Natural killer cell (primary cell): ENCODE data around the gene MXRA7. TPM values are rescaled to one million over a fixed set of nuclear protein-coding genes. Genes with fewer than 3 reads are reported as not detected.
A peak's percentile ranks its signal among the peaks of the same experiment; 100 is the strongest.

Source experiments
- ATAC-seq, 3 donors: fragments of 150-1000 bp in 2 of 3; fragments of 200-7000 bp in 1 of 3; cut with Tn5 transposase; 1 replicate in 1 of 3; 2 replicates in 2 of 3; pipeline ENCODE4 v1.10.0; 2021; ENCODE audit warnings: mild to moderate bottlenecking in 2 of 3, moderate library complexity in 2 of 3
- DNase-seq, 2 donors: peaks; one replicate each; pipeline versions ENCODE4 v3.0.0 to v3.0.0-alpha.2; 2013 to 2021; ENCODE audit warnings: mixed read lengths in 1 of 2
- H3K27ac ChIP-seq: one replicate; pipeline ENCODE4 v1.5.1; 2013; ENCODE audit warnings: mild to moderate bottlenecking, low read length
- H3K27me3 ChIP-seq: one replicate; pipeline ENCODE4 v1.6.1; 2013; ENCODE audit warnings: low read length; ENCODE audit not compliant: control insufficient read depth, insufficient read depth
- H3K36me3 ChIP-seq: one replicate; pipeline ENCODE4 v1.6.1; 2013; ENCODE audit warnings: low read length; ENCODE audit not compliant: control insufficient read depth, insufficient read depth
- H3K4me1 ChIP-seq: one replicate; pipeline ENCODE4 v1.6.1; 2013; ENCODE audit warnings: low read length; ENCODE audit not compliant: control insufficient read depth, insufficient read depth
- H3K4me3 ChIP-seq: one replicate; pipeline ENCODE4 v1.5.1; 2013; ENCODE audit warnings: low read length
- H3K9me3 ChIP-seq: one replicate; pipeline ENCODE4 v1.6.1; 2013; ENCODE audit warnings: low read length; ENCODE audit not compliant: control insufficient read depth, insufficient read depth
- H3K27ac Mint-ChIP-seq, 2 donors: one replicate each; pipeline ENCODE4 v1.8.0; 2022; ENCODE audit warnings: mild to moderate bottlenecking in 2 of 2, mixed read lengths in 2 of 2, moderate library complexity in 1 of 2
- H3K27me3 Mint-ChIP-seq, 2 donors: one replicate each; pipeline ENCODE4 v1.8.0; 2022; ENCODE audit warnings: low read depth in 2 of 2, mixed read lengths in 2 of 2
- H3K36me3 Mint-ChIP-seq: one replicate; pipeline ENCODE4 v1.8.0; 2022; ENCODE audit warnings: mixed read lengths
- H3K4me1 Mint-ChIP-seq, 2 donors: one replicate each; pipeline ENCODE4 v1.8.0; 2022; ENCODE audit warnings: mixed read lengths in 2 of 2
- H3K4me3 Mint-ChIP-seq: one replicate; pipeline ENCODE4 v1.8.0; 2022; ENCODE audit warnings: mild to moderate bottlenecking, moderate library complexity, mixed read lengths
- H3K9me3 Mint-ChIP-seq, 2 donors: one replicate each; pipeline ENCODE4 v1.8.0; 2022; ENCODE audit warnings: mixed read lengths in 2 of 2
- CTCF ChIP-seq: fragments of 200-600 bp; IDR thresholded peaks from one replicate; pipeline ENCODE4 v1.8.0; 2022; ENCODE audit warnings: antibody characterized with exemption
- WGBS: methylation state at CpG from one replicate; pipeline ENCODE4 v1.1.7; 2013; ENCODE audit warnings: missing lambda C conversion rate; ENCODE audit not compliant: insufficient coverage; 5-methylcytosine and 5-hydroxymethylcytosine counted together
- intact Hi-C: fragments of 100-400 bp; cut with micrococcal nuclease; formaldehyde crosslinking; loops from one replicate; pipeline ENCODE4 v1.14.2; 2022
- total RNA-seq, 4 donors: library from RNA; stranded (reverse); fragments of 120-200 nt in 1 of 4; gene quantifications; one replicate each; pipeline versions ENCODE4 v1.2.3 to v1.2.4, GENCODE V29; 2013 to 2022

Gene MXRA7
- total RNA-seq, 3 donors from 2014 or later (not counting 1 experiment from before 2014, with no cell fraction given) = 31.6 to 47.6 (median 46.5) TPM

GRCh38 chr17:76633628-76634328, 77.0 kb downstream of the MXRA7 start:
- no peak for DNase-seq
- Mint-ChIP-seq H3K27ac (no peak overlapping the region), H3K4me3 (no peak overlapping the region), H3K9me3 (no peaks in the 10 kb centered on the region), H3K36me3 (no peaks in the 10 kb centered on the region), H3K27me3 (peaks cover 0 to 2% of the 10 kb centered on the region in 2 donors), H3K4me1 (no peaks in the 10 kb centered on the region)
- no peaks in the 10 kb centered on the region for H3K27me3 ChIP-seq
- no peaks in the 10 kb centered on the region for H3K36me3 ChIP-seq
- ATAC-seq = no peak
- no peaks in the 10 kb centered on the region for H3K9me3 ChIP-seq
- no peaks in the 10 kb centered on the region for H3K4me1 ChIP-seq
- intact Hi-C loops = no loop called here
- TF ChIP-seq CTCF = no peak
- H3K27ac ChIP-seq = no peak overlapping the region
- H3K4me3 ChIP-seq = no peak overlapping the region
- WGBS = 87% methylated on average over 14 of the region's 14 CpGs

DNA sequence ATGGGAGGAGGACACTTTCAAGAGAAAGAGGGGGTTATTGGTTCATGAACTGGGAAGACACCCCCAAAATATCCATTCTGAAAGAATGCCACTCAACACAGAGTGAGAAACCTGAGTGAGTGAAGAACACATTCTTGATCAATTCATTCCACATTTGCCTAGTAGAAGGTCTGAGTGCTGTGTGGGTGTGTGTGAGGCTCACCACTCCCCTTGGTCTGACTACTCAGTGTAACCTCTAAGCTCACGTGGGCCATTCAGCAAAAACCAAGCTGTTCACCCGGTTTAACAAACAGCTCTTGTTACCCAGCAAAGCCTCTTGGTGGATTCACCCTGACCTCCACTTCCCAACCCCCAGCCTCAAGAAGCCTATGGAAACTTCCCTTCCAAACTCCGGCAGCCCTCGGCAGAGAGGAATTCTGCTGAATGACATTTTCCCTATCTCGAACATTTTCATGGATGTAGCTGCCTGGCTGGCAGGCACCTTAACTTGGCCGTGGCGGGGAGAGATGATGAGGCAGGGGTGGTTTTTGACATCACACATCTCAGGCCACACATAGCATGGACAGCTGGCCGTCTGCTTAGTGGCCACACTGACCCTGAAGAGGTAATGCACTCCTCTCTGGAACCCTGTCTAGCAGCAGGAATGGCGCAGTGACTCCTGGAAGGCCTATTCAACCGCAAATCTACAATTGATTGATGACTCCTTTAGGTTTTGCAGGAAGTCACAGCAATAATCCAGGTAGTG, 78.8 kb downstream of the MXRA7 start:
- 90% methylated on average over 10 of the region's 10 CpGs for WGBS
- Histone ChIP-seq H3K4me1 (no peaks in the 10 kb centered on the region), H3K27ac (no peak overlapping the region), H3K36me3 (no peaks in the 10 kb centered on the region), H3K9me3 (no peaks in the 10 kb centered on the region), H3K4me3 (no peak overlapping the region), H3K27me3 (no peaks in the 10 kb centered on the region)
- H3K4me3 Mint-ChIP-seq = no peak overlapping the region
- TF ChIP-seq CTCF = no peak
- H3K36me3 Mint-ChIP-seq = no peaks in the 10 kb centered on the region
- peaks cover 0 to 2% of the 10 kb centered on the region in 2 donors for H3K27me3 Mint-ChIP-seq
- H3K9me3 Mint-ChIP-seq = no peaks in the 10 kb centered on the region
- DNase-seq (no peak), ATAC-seq (peak in 1 of 3 donors; percentile 86)
- intact Hi-C loops = no loop called here
- no peaks in the 10 kb centered on the region for H3K4me1 Mint-ChIP-seq
- no peak overlapping the region for H3K27ac Mint-ChIP-seq

- no peaks in the 10 kb centered on the region for H3K36me3 ChIP-seq
- 85% methylated on average over 6 of the region's 6 CpGs for WGBS
- no peaks in the 10 kb centered on the region for H3K27me3 ChIP-seq
- Mint-ChIP-seq H3K4me1 (no peaks in the 10 kb centered on the region), H3K9me3 (no peaks in the 10 kb centered on the region), H3K27ac (no peak overlapping the region), H3K36me3 (no peaks in the 10 kb centered on the region), H3K4me3 (no peak overlapping the region), H3K27me3 (peaks cover 0 to 6% of the 10 kb centered on the region in 2 donors)
- intact Hi-C loops = no loop called here
- TF ChIP-seq CTCF = no peak
- H3K9me3 ChIP-seq = no peaks in the 10 kb centered on the region
- H3K27ac ChIP-seq = no peak overlapping the region
- H3K4me1 ChIP-seq = no peaks in the 10 kb centered on the region
- DNase-seq (no peak), ATAC-seq (no peak)
- no peak overlapping the region for H3K4me3 ChIP-seq
Observed at GRCh38 chr17:76630151-76630550, 80.6 kb downstream of the MXRA7 start.

Other genes starting within 250 kb of the MXRA7 start
- gene AANAT, start 243.4 kb downstream of the MXRA7 start, total RNA-seq = under 1 TPM in 2 of 3 donors, not detected in 1; 0.28 to 0.50 TPM
- 100 to 1,000 TPM; 194 to 233 (median 202) TPM for gene RHBDF2, start 209.5 kb downstream of the MXRA7 start, total RNA-seq
- gene CYGB, start 173.3 kb downstream of the MXRA7 start, total RNA-seq = under 1 TPM; 0.12 to 0.33 (median 0.16) TPM
- gene PRCD, start 170.9 kb downstream of the MXRA7 start, total RNA-seq = 1 to 10 TPM in 1 of 3 donors, under 1 TPM in 2; 0.77 to 1.1 (median 0.82) TPM
- under 1 TPM in 1 of 3 donors, not detected in 2; 0.65 TPM for gene ST6GALNAC2, start 125.1 kb downstream of the MXRA7 start, total RNA-seq
- gene ST6GALNAC1, start 67.2 kb downstream of the MXRA7 start, total RNA-seq = 1 to 10 TPM in 1 of 3 donors, not detected in 2; 1.0 TPM
- gene JMJD6, start 15.6 kb upstream of the MXRA7 start, total RNA-seq = 100 to 1,000 TPM; 169 to 257 (median 195) TPM
- 10 to 100 TPM; 31.9 to 57.7 (median 34.2) TPM for gene METTL23, start 15.9 kb upstream of the MXRA7 start, total RNA-seq
- 100 to 1,000 TPM; 402 to 548 (median 503) TPM for gene SRSF2, start 26.4 kb upstream of the MXRA7 start, total RNA-seq
- gene MFSD11, start 27.2 kb upstream of the MXRA7 start, total RNA-seq = 10 to 100 TPM; 32.7 to 44.0 (median 33.9) TPM
- not detected for gene MGAT5B, start 157.4 kb upstream of the MXRA7 start, total RNA-seq